SU-DHL-6 (cell line): ENCODE results near the gene STAT5A.

Source experiments
- H2AFZ ChIP-seq: fragments of 200-600 bp; sonication (generic); 2 replicates; pipeline ENCODE4 v1.6.1; 2014; ENCODE audit warnings: low read depth, mild to moderate bottlenecking, moderate library complexity, mixed read lengths, antibody characterized with exemption, low read length; ENCODE audit not compliant: severe bottlenecking
- H3F3A ChIP-seq: fragments of 200-600 bp; shearing (Covaris generic); 2 replicates; pipeline ENCODE4 v1.6.0; 2016; ENCODE audit warnings: antibody characterized with exemption, mild to moderate bottlenecking; ENCODE audit not compliant: insufficient read depth
- H3K27ac ChIP-seq: fragments of 200-600 bp; sonication (generic); 2 replicates; pipeline ENCODE4 v1.5.1; 2016; ENCODE audit warnings: low read depth, mild to moderate bottlenecking, low read length, moderate library complexity, mixed read lengths
- H3K27me3 ChIP-seq: fragments of 200-600 bp; sonication (generic), shearing (Covaris generic); 2 replicates; pipeline ENCODE4 v1.6.0; 2014; ENCODE audit warnings: mild to moderate bottlenecking, low read length
- H3K36me3 ChIP-seq: fragments of 200-600 bp; sonication (generic); 2 replicates; pipeline ENCODE4 v1.6.1; 2014; ENCODE audit warnings: mild to moderate bottlenecking, low read length, mixed read lengths
- H3K4me2 ChIP-seq: fragments of 300-600, 200-600 bp; shearing (Covaris generic), sonication (generic); 2 replicates; pipeline ENCODE4 v1.6.0; 2014; ENCODE audit warnings: low read length, low read depth, mild to moderate bottlenecking; ENCODE audit not compliant: poor library complexity, severe bottlenecking
- H3K4me3 ChIP-seq: fragments of 200-600 bp; sonication (generic); 2 replicates; pipeline ENCODE4 v1.5.1; 2014; ENCODE audit warnings: antibody characterized with exemption, low read length, mild to moderate bottlenecking, mixed read lengths; ENCODE audit not compliant: insufficient read depth, poor library complexity, severe bottlenecking
- H3K79me2 ChIP-seq: fragments of 200-600 bp; sonication (generic); 2 replicates; pipeline ENCODE4 v1.6.1; 2014; ENCODE audit warnings: mild to moderate bottlenecking, low read length, moderate library complexity; ENCODE audit not compliant: insufficient read depth
- H3K9ac ChIP-seq: fragments of 200-600 bp; sonication (generic); 2 replicates; pipeline ENCODE4 v1.7.0; 2014; ENCODE audit warnings: mild to moderate bottlenecking, low read length
- H3K9me2 ChIP-seq: fragments of 200-600 bp; sonication (generic); replicated peaks from 2 replicates; pipeline ENCODE4 v1.6.1; 2014; ENCODE audit warnings: low read length; ENCODE audit not compliant: insufficient read depth
- H3K9me3 ChIP-seq: fragments of 200-600 bp; sonication (generic); 2 replicates; pipeline ENCODE4 v1.6.1; 2014; ENCODE audit warnings: low read length, mixed read lengths; ENCODE audit not compliant: insufficient read depth
- H4K20me1 ChIP-seq: fragments of 200-600 bp; sonication (generic); 2 replicates; pipeline ENCODE4 v1.6.1; 2014; ENCODE audit warnings: low read depth, mild to moderate bottlenecking, antibody characterized with exemption, low read length, moderate library complexity, mixed read lengths
- EZH2phosphoT487 ChIP-seq: fragments of 200-600 bp; sonication (generic), shearing (Covaris generic); conservative IDR thresholded peaks from 2 replicates; pipeline ENCODE4 v1.6.1; 2018; ENCODE audit warnings: mild to moderate bottlenecking, antibody characterized with exemption, low read length, moderate library complexity, mixed read lengths
- TF ChIP-seq, protein P1 (sequence below): fragments of 200-600 bp; sonication (generic); IDR thresholded peaks from one replicate; pipeline ENCODE4 v1.5.1; 2017; ENCODE audit warnings: antibody characterized with exemption, mild to moderate bottlenecking, low read length, moderate library complexity; ENCODE audit not compliant: insufficient read depth, poor library complexity, severe bottlenecking

The STAT5A gene

DNA sequence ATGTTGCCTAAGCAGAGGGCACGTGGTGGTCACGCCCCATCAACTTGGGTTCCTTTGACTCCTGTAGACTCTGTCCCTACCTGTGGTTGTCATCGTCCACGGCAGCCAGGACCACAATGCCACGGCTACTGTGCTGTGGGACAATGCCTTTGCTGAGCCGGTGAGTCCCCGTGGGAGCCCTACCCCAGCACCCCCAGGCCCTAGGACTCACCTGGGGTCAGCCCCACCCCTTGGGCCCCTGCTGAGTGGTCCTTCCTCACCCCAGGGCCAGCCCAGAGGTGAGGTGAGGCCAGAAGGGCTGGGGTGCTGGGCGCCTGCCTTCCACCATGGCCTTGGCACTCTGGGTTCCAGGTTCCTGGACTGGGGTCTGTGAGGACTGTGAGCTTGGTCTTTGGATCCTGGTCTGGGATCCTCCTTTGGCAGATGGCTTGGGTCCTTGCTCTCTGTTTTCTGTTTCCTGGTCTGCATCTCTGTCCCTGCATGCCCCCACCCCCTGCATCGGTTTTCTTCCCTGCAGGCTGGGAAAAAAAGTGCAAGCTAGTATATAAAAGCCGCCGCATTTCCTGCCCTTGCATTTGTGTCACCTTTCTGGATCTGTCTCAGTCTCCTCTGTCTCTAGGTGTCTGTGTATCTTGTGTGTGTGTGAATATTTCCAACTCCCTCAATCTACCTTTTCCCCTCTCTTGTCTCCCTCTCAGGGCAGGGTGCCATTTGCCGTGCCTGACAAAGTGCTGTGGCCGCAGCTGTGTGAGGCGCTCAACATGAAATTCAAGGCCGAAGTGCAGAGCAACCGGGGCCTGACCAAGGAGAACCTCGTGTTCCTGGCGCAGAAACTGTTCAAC lies 17.5 kb downstream of the STAT5A start:
- Histone ChIP-seq H3F3A (no peaks in the 10 kb centered on the region), H3K9ac (no peak overlapping the region), H3K36me3 (no peaks in the 10 kb centered on the region), H3K4me2 (no peak overlapping the region), H3K27ac (no peak overlapping the region), H2AFZ (no peak overlapping the region), H3K9me2 (no peaks in the 10 kb centered on the region), H4K20me1 (no peaks in the 10 kb centered on the region), H3K79me2 (no peaks in the 10 kb centered on the region), H3K27me3 (no peaks in the 10 kb centered on the region), H3K9me3 (no peaks in the 10 kb centered on the region), H3K4me3 (no peak overlapping the region)
- no peak for TF ChIP-seq EZH2phosphoT487
- TF ChIP-seq, protein P1, sequence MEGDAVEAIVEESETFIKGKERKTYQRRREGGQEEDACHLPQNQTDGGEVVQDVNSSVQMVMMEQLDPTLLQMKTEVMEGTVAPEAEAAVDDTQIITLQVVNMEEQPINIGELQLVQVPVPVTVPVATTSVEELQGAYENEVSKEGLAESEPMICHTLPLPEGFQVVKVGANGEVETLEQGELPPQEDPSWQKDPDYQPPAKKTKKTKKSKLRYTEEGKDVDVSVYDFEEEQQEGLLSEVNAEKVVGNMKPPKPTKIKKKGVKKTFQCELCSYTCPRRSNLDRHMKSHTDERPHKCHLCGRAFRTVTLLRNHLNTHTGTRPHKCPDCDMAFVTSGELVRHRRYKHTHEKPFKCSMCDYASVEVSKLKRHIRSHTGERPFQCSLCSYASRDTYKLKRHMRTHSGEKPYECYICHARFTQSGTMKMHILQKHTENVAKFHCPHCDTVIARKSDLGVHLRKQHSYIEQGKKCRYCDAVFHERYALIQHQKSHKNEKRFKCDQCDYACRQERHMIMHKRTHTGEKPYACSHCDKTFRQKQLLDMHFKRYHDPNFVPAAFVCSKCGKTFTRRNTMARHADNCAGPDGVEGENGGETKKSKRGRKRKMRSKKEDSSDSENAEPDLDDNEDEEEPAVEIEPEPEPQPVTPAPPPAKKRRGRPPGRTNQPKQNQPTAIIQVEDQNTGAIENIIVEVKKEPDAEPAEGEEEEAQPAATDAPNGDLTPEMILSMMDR = no peak

DNA sequence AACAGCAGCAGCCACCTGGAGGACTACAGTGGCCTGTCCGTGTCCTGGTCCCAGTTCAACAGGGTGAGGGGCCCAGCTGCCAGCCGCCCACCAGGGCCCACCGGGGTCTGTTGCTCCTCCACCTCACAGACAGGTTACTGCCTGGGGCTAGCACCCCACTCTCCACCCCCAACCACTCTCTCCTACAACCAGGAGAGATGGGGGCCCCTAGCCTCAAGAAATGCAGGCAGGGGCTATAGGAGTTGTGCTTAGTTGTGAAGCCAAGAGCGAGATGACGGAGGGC lies 18.0 kb downstream of the STAT5A start:
- Histone ChIP-seq H4K20me1 (no peaks in the 10 kb centered on the region), H3K4me3 (no peak overlapping the region), H3K36me3 (no peaks in the 10 kb centered on the region), H3F3A (no peaks in the 10 kb centered on the region), H3K9me3 (no peaks in the 10 kb centered on the region), H3K79me2 (no peaks in the 10 kb centered on the region), H3K4me2 (no peak overlapping the region), H3K27ac (no peak overlapping the region), H3K27me3 (no peaks in the 10 kb centered on the region), H2AFZ (no peak overlapping the region), H3K9ac (no peak overlapping the region), H3K9me2 (no peaks in the 10 kb centered on the region)
- TF ChIP-seq, protein P1 = no peak
- TF ChIP-seq EZH2phosphoT487 = no peak

DNA sequence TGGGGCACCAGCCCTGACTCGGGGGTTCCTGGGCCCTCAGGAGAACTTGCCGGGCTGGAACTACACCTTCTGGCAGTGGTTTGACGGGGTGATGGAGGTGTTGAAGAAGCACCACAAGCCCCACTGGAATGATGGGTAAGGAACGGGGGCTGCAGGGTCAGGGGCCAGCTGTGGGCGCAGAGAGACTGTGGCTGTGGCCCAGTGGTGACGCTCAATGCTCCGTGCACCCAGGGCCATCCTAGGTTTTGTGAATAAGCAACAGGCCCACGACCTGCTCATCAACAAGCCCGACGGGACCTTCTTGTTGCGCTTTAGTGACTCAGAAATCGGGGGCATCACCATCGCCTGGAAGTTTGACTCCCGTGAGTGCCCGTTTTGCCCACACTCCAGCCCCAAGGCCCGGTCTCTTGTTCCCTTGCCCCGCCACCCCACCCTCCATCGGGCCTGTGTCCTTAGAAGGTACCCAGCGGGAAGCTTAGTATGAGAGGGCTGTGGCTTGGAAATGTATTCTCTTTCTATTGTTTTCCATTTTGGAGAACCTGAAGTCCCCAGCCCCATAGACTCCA lies 19.1 kb downstream of the STAT5A start:
- H3K27ac ChIP-seq = no peak overlapping the region
- H3K4me2 ChIP-seq = no peak overlapping the region
- H3K27me3 ChIP-seq = no peaks in the 10 kb centered on the region
- TF ChIP-seq EZH2phosphoT487 = no peak
- TF ChIP-seq, protein P1 = no peak
- H3F3A ChIP-seq = no peaks in the 10 kb centered on the region
- no peak overlapping the region for H3K9ac ChIP-seq
- no peaks in the 10 kb centered on the region for H3K9me2 ChIP-seq
- H4K20me1 ChIP-seq = no peaks in the 10 kb centered on the region
- no peaks in the 10 kb centered on the region for H3K9me3 ChIP-seq
- H3K4me3 ChIP-seq = no peak overlapping the region
- no peaks in the 10 kb centered on the region for H3K79me2 ChIP-seq
- no peak overlapping the region for H2AFZ ChIP-seq
- H3K36me3 ChIP-seq = no peaks in the 10 kb centered on the region
